PC-9 (cell line): ENCODE measurements around the gene TEX48.

ENCODE experiments used
- CTCF ChIP-seq: fragments of 200-600 bp; sonication (generic); conservative IDR thresholded peaks from 2 replicates; pipeline ENCODE4 v1.6.1; 2017; ENCODE audit warnings: mixed run types, antibody characterized with exemption, mild to moderate bottlenecking, moderate library complexity
- EZH2 ChIP-seq: fragments of 200-600 bp; sonication (generic); IDR thresholded peaks from 2 replicates; pipeline ENCODE4 v1.8.0; 2017; ENCODE audit warnings: antibody characterized with exemption, low read depth

GRCh38 chr9:114706711-114707110 lies 24.7 kb upstream of the TEX48 start:
- TF ChIP-seq CTCF = no peak
- TF ChIP-seq EZH2 = no peak
